ENCODE data around the gene CLN5.
"Not testable (repeated sequence)": the region's sequence is repeated elsewhere in the genome, so short reads cannot be mapped to it uniquely, and the experiment has no call there.

The CLN5 gene

DNA sequence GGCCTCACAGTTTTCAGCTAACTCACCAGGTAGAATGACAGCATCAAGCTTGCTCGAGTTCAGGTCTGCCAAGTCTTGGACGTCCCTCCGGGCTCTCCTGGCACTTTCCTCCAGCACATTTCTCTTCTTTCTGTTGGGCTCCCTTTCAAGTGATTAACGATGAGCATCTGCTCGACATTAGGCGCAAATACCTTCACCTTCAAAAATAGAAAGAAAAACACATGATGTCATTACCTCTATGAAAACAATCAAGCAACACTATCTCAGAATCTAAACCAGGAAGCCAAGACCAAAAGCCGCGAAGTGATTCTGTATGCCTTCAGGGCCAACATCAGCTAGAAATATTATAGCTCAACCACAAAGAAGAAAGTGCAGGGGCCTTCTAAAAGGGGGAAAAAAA is 15.4 kb upstream of the CLN5 start:
- no peak for FAIRE-seq

- no peak for FAIRE-seq
Measured at GRCh38 chr13:76976929-76977328, 15.0 kb upstream of the CLN5 start.

DNA sequence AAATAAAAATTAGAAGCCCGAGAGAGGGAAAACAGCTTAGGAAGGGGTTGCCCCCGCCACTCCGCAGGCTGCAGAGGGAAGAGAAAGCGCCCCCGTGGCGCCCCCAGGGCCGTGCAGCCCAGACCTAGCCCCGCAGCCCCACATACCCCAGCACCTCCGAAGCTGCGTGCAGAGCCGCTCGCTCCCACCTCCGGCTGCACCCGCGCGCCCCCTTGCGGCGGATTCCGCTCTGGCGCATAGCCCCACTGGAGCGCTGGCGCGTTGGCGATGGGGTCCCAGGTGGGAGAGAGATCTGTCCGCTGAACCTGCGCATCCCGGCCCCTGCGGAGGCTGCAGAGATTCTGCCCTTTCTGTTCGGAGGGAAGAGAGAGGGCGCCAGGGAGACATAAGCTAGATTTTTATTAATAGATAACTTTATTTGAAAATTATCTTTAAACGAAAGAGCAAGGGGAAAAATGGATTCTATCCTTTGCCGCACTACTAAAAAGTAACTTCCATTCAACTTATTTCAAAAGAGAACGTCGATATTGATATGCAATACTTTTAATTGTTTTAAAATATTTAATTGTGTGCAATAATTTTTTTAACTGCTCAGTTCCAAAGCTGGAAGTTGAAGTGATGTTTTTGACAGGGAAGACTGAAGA is 11.7 kb upstream of the CLN5 start:
- FAIRE-seq, result no peak

GRCh38 chr13:76982061-76982460 is 9.8 kb upstream of the CLN5 start:
- FAIRE-seq, result no peak

DNA sequence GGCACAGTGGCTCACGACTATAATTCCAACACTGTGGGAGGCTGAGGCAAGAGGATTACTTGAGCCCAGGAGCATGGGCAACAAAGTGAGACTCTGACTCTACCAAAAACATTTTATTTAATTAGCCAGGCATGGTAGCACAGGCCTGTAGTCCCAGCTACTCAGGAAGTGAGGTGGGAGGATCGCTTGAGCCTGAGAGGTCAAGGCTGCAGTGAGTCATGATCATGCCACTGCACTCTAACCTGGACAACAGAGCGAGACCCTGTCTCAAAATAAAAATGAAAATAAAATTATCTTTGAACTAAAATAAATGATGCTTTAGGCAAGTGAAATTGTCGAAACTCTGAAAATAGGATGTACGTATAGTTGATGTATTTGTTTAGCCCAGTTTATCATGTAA is 8.2 kb upstream of the CLN5 start:
- FAIRE-seq, result no peak

- no peak for FAIRE-seq
Measured at GRCh38 chr13:76991432-76991795, 467 bp upstream of the CLN5 start.

- no peak for FAIRE-seq
Measured at GRCh38 chr13:76992548-76993001, 694 bp downstream of the CLN5 start.

GRCh38 chr13:76993021-76993420 is 1.1 kb downstream of the CLN5 start:
- FAIRE-seq, result no peak

DNA sequence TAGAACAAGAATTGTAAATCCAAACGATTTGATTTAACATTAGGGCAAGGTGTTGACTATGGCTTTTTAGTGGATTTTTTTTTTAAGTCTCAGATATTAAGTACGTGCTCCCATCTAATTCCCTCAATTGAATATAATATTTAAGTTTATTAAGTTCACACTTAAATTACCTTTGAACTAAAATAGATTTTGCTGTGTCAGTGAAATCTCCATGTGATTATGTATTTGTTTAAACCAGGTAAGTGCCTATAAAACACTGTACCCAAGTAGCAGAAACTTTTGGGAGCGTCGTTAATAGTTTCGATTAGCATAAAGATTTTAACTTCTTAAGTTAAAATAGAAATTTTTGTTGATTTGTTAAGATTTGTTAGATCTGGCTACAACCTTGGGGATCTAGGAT is 1.6 kb downstream of the CLN5 start:
- FAIRE-seq, result no peak

- no peak for FAIRE-seq
Measured at GRCh38 chr13:76994281-76994680, 2.4 kb downstream of the CLN5 start.

GRCh38 chr13:77000475-77000874 is 8.6 kb downstream of the CLN5 start:
- FAIRE-seq, result no peak

- FAIRE-seq, result no peak
Measured at GRCh38 chr13:77001540-77001939, 9.7 kb downstream of the CLN5 start.

DNA sequence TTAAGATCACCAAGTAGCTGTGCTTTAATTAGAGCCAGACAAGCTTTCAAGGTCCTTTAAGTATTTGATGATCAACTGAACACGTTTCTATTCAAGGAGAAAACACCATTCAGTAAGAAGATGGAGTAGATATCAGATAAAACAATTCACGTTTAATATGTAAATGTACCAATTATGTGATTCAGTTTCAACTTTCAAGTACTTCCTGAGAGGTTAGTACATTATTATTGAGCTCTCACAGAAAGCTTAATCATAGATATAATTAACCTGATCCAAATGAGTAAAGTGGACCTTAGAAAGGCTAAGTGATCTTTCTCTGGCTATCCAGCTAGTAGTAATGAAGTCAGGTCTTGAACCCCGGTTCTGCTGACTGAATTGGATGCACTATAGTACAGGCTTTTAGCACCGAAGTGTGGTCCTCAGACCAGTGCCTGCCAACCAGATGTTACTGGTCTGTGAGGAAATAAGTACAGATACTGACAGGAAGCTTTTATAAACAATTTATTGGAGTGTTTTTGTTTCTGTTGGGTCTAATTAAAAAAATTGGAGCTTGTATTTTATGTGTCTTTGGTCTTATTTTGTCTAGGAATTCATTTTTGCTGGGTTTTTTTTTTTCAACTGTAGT is 10.2 kb downstream of the CLN5 start:
- no peak for FAIRE-seq

DNA sequence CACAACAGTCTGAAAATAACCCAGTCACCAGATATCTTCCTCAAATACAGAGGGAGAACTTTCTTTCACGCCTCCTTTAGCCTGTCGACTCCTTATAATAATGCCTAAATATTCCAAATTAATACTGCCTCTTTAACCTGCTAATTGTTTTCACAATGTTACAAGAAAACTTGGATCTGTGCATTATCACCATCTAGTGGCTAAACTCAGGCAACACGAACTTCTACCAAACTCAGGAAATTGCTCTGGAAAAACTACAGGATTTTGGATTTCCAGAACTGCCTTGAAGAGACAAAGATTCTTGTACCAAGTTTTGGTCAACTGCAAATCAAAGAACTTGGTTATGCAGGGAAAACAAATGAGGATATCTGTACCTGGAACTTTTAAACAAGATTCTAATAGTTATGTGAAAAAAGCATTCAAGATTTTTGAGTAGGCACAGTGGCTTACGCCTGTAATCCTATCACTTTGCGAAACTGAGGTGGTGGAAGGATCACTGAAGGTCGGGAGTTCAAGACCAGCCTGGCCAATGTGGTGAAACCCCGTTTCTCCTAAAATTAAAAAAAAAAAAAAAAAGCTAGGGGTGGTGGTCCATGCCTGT is 10.8 kb downstream of the CLN5 start:
- peak; percentile 90 for FAIRE-seq

- not testable (repeated sequence) for FAIRE-seq
Measured at GRCh38 chr13:77008337-77008736, 16.5 kb downstream of the CLN5 start.

GRCh38 chr13:77009011-77009410 is 17.1 kb downstream of the CLN5 start:
- FAIRE-seq, result no peak

GRCh38 chr13:77009719-77010118 is 17.8 kb downstream of the CLN5 start:
- not testable (repeated sequence) for FAIRE-seq

GRCh38 chr13:77013853-77014542 is 22.1 kb downstream of the CLN5 start:
- FAIRE-seq, result no peak

DNA sequence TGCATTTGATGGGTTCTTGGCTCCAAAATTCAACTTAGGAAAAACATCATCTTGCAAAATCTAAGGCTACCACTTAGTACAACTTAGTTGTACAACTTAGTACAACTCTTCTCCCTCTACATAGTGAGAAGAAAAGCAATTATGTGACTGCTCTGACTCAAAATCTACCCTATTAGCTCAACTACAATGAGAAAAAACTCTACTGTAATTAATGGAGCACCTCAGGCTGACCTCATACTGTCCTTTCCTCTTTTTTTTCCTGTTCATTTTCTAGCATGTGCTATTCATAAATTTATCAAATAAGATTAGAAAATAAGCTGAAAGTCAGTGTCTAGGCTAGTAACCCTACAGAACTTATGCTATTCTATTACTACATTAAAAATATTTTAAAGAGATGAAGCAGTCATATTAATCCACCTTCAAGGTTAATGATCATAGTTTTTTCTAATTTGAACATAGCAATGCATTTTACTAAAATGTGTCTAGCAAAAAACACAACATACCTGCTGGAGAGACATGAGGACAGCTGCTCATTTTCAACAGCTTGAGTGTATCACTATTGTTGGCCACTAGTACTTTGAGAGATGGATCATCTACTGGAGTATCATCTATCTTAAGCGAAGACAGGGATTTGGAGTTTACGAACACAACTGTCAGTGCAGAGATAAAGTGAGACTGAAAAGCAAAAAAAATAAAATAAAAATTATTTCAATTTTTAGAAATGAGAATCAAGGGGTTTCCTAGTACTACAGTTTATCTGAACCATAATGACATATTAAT is 23.2 kb downstream of the CLN5 start:
- FAIRE-seq, result no peak

DNA sequence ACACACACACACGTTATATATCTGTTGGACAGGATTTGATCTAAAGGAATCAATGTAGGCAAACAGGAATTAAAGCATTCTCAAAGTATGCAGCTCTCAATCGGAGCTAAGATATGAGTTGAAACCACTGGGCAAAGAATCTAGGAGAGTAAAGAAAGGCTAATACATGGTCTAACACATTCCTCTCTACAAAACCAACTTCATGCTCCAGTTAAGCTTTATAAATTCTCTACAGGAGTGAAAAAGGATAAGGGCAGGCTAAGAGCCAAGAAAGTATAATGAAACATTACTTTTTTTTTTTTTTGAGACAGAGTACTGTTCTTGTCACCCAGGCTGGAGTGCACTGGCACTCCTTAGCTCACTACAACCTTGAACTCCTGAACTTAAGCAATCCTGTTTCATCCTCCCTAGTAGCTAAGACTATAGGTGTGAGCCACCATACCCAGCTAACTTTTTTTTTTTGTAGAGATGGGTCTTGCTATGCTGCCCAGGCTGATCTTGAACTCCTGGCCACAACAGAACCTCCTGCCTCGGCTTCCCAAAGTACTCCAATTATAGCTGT is 24.5 kb downstream of the CLN5 start:
- FAIRE-seq, result no peak

DNA sequence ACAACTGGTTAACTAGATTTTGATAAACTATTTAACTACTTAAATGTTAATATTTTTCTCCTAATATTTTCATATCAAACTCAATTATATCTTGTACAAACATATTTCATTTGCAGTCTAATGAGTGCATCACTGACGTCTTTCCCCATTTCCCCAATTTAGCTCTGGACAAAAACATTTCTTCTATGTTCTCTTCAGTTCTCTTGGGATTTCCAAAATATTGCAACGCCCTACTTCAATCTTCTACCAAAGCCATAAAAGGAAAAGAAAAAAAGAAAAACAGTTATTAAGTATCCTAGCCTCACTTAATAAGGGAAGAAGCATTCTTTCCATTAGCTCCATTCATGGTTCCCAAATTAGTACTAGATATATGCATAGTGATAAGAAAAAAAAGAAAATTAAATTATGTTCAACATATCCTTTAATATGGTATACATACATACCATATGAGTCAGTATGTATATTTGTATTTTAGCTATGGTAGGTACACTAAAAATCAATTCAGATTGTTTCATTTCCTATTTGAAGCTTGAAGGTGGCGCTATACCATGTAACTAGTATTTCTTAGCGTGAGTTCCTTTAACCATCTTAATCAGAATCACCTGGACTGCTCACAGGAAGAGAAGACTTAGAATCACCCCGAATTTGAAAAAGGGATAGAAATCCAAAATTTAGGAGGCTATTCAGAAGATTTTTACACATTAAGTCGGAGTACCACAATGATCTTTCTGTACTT is 25.2 kb downstream of the CLN5 start:
- FAIRE-seq, result peak; percentile 47

DNA sequence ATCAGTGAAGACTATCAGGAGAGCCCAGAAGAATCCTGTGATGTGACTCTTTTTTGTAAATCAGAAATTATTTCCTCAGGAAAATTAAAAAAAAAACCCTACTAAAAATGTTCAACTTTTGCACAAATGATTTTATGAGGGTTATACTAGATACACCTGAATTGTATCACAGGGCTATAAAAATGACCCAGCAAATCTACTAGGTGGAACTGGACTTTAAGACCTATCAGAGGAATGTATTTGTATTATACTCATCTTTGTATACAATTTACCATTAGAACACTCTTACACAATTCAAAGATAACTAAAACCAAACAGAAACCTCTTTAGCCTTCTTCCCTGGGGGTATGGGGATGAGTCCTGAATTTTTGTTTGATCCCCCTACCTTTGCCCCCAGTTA is 27.9 kb downstream of the CLN5 start:
- no peak for FAIRE-seq
